ENCODE measurements around the gene NT5M. TPM values are rescaled to one million over a fixed set of nuclear protein-coding genes. Genes with fewer than 3 reads are reported as not detected.
A peak's percentile ranks its signal among the peaks of the same experiment; 100 is the strongest.
"Not testable (repeated sequence)": the region's sequence is repeated elsewhere in the genome, so short reads cannot be mapped to it uniquely, and the experiment has no call there.

Gene NT5M
- total RNA-seq, 3 donors from 2014 or later, result 1.0 to 4.6 (median 2.9) TPM

DNA sequence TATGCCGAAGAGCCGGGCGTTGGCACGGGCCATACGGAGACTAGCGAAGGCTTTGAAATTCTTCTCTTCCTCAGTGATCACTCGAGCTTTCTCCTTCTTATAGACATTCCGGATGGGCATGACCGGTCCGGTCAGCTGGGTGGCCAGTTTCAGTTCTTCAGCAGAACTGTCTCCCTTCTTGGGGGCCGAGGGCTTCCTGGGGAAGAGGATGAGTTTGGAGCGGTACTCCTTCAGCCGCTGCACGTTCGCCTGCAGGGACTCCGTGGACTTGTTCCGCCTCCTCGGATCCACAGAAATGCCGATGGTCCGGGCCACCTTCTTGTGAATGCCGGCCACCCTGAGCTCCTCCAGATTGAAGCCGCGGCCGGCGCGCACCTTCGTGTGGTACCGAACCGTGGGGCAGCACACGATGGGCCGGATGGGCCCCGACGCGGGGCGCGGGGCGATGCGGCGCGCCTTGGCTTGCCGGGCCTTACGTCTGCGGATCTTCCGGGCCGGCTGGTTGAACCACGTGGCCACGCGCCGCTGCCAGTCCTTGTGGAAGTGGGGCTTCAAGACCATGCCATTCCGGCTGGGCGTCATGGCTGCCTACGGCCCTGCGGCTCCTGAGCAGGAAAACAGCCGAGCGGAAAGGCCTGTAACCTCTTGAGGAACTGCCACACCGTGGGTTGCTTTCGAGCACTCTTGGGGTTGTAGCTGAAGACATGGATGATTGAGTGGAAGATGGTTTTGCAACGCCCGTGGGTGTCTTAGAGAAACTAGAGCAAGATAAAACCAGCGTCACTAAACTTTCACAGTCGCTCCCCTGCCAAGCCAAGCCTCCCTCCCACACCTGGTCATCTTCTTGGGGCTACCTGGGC is 80.5 kb downstream of the NT5M start:
- H3K4me3 ChIP-seq; H3K27ac ChIP-seq; H3K36me3 ChIP-seq; H3K4me1 ChIP-seq; H3K9me3 ChIP-seq; DNase-seq (ENCODE audit: low spot score in 2 of 2); H3K27me3 ChIP-seq; intact Hi-C loops (cut with DNase I; ENCODE audit: low total_unique reads): not testable (repeated sequence)

GRCh38 chr17:17384291-17384615 is 81.1 kb downstream of the NT5M start:
- intact Hi-C loops (cut with DNase I; ENCODE audit: low total_unique reads), result no loop called here

GRCh38 chr17:17384961-17385360 is 81.8 kb downstream of the NT5M start:
- Histone ChIP-seq H3K27me3 (no peaks in the 10 kb centered on the region), H3K4me3 (no peak overlapping the region), H3K36me3 (no peaks in the 10 kb centered on the region), H3K9me3 (no peaks in the 10 kb centered on the region), H3K27ac (no peak overlapping the region), H3K4me1 (no peaks in the 10 kb centered on the region)
- DNase-seq (ENCODE audit: low spot score in 2 of 2), result no peak
- TF ChIP-seq CTCF (IDR thresholded peaks at IDR 0.05), result no peak
- intact Hi-C loops (cut with DNase I; ENCODE audit: low total_unique reads), result no loop called here

More at GRCh38 chr17:17384291-17384615, 81.1 kb downstream of the NT5M start:
- Histone ChIP-seq H3K27me3 (no peaks in the 10 kb centered on the region), H3K4me3 (no peak overlapping the region), H3K36me3 (no peaks in the 10 kb centered on the region), H3K27ac (no peak overlapping the region), H3K4me1 (no peaks in the 10 kb centered on the region), H3K9me3 (no peaks in the 10 kb centered on the region)
- TF ChIP-seq POLR2AphosphoS5 (IDR thresholded peaks at IDR 0.05) (no peak), CTCF (IDR thresholded peaks at IDR 0.05) (no peak), POLR2A (IDR thresholded peaks at IDR 0.05) (no peak)
- no peak for DNase-seq (ENCODE audit: low spot score in 2 of 2)

- H3K27me3 ChIP-seq, result no peaks in the 10 kb centered on the region
- H3K4me3 ChIP-seq, result no peak overlapping the region
- H3K4me1 ChIP-seq, result no peaks in the 10 kb centered on the region
- no peak for DNase-seq (ENCODE audit: low spot score in 2 of 2)
- no peaks in the 10 kb centered on the region for H3K9me3 ChIP-seq
- no peak for TF ChIP-seq CTCF (IDR thresholded peaks at IDR 0.05)
- no peak for TF ChIP-seq POLR2AphosphoS5 (IDR thresholded peaks at IDR 0.05)
- no peak for TF ChIP-seq POLR2A (IDR thresholded peaks at IDR 0.05)
- no peaks in the 10 kb centered on the region for H3K36me3 ChIP-seq
- H3K27ac ChIP-seq, result no peak overlapping the region
- intact Hi-C loops (cut with DNase I; ENCODE audit: low total_unique reads), result no loop called here
Observed at GRCh38 chr17:17385491-17385890, 82.3 kb downstream of the NT5M start.

DNA sequence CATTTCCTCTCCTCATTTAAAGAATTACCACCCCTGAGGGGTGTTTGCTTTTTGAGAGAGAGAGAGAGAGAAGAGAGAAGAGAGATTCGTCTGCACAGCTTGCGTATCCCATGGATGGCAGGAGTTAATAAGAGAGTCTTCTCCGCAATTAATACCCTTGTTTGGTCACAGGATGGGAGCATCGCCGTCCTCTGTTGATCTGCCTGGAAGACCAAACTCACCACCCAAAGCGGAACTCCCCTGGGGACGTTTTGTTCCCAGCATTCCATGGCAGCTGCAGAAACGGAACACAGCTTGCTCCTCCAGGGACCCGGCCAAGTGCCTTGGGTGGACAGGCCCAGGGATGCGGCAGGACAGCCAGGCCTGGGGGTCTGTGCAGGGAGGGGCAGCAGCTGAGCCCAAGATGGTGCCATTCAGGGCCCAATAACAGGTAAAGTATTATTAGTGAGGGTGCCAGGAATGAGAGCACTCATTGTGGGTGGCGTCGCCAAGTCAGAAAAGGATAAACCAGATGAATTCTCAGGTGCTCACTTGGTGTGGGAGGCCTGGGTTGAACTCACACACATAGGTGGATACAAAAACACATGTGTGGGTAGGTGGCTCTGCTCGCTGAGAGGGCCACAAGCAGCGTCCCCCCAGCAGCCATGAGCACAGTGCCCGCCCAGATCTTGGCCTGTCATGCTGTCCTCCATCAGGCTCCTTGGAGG is 83.1 kb downstream of the NT5M start:
- Histone ChIP-seq H3K27ac (peak overlapping the region in 1 of 2 donors; percentile 25), H3K36me3 (no peaks in the 10 kb centered on the region), H3K27me3 (no peaks in the 10 kb centered on the region), H3K4me3 (no peak overlapping the region), H3K9me3 (no peaks in the 10 kb centered on the region), H3K4me1 (no peaks in the 10 kb centered on the region)
- TF ChIP-seq POLR2AphosphoS5 (IDR thresholded peaks at IDR 0.05), result no peak
- no peak for TF ChIP-seq CTCF (IDR thresholded peaks at IDR 0.05)
- no peak for TF ChIP-seq POLR2A (IDR thresholded peaks at IDR 0.05)
- peak in 1 of 2 donors; percentile 46 for DNase-seq (ENCODE audit: low spot score in 2 of 2)
- intact Hi-C loops (cut with DNase I; ENCODE audit: low total_unique reads), result no loop called here

All from breast epithelium (tissue), 4 donors.